HUES6 (cell line): Measurements from ENCODE around the gene FOXA1.

Experiments
- H3K27ac ChIP-seq: 2 replicates; pipeline ENCODE4 v1.7.0; 2013; ENCODE audit warnings: low read depth, mild to moderate bottlenecking, low read length, inconsistent platforms
- H3K27me3 ChIP-seq: 2 replicates; pipeline ENCODE4 v1.6.1; 2013; ENCODE audit warnings: low read length; ENCODE audit not compliant: control insufficient read depth, insufficient read depth
- H3K36me3 ChIP-seq: 2 replicates; pipeline ENCODE4 v1.6.1; 2013; ENCODE audit warnings: low read length; ENCODE audit not compliant: control insufficient read depth, insufficient read depth
- H3K4me1 ChIP-seq: 2 replicates; pipeline ENCODE4 v1.6.1; 2013; ENCODE audit warnings: low read length; ENCODE audit not compliant: control insufficient read depth, insufficient read depth
- H3K4me3 ChIP-seq: 2 replicates; pipeline ENCODE4 v1.5.1; 2013; ENCODE audit warnings: low read depth, low read length
- H3K9ac ChIP-seq: one replicate; pipeline ENCODE4 v1.6.1; 2013; ENCODE audit warnings: mild to moderate bottlenecking, low read length
- H3K9me3 ChIP-seq: 2 replicates; pipeline ENCODE4 v1.6.1; 2013; ENCODE audit warnings: low read depth, low read length; ENCODE audit not compliant: control insufficient read depth, insufficient read depth

Gene FOXA1

GRCh38 chr14:37620856-37621255, 25.8 kb upstream of the FOXA1 start:
- no peak overlapping the region for H3K27ac ChIP-seq
- H3K27me3 ChIP-seq, result peaks cover 55% of the 10 kb centered on the region

GRCh38 chr14:37618498-37619028, 23.5 kb upstream of the FOXA1 start:
- Histone ChIP-seq H3K4me1 (no peaks in the 10 kb centered on the region), H3K9ac (no peak overlapping the region), H3K4me3 (no peak overlapping the region), H3K36me3 (no peaks in the 10 kb centered on the region), H3K27ac (no peak overlapping the region), H3K9me3 (peaks cover 15% of the 10 kb centered on the region; the same call in 1 of the 2 replicates), H3K27me3 (peaks cover 35% of the 10 kb centered on the region)

More at GRCh38 chr14:37620856-37621255, 25.8 kb upstream of the FOXA1 start:
- Histone ChIP-seq H3K4me1 (no peaks in the 10 kb centered on the region), H3K4me3 (no peak overlapping the region), H3K9me3 (peaks cover 6% of the 10 kb centered on the region; the same call in 1 of the 2 replicates), H3K9ac (no peak overlapping the region), H3K36me3 (no peaks in the 10 kb centered on the region)

- H3K4me1 ChIP-seq, result no peaks in the 10 kb centered on the region
- H3K27me3 ChIP-seq, result peaks cover 29% of the 10 kb centered on the region
- H3K36me3 ChIP-seq, result no peaks in the 10 kb centered on the region
- no peak overlapping the region for H3K4me3 ChIP-seq
- no peak overlapping the region for H3K9ac ChIP-seq
- H3K27ac ChIP-seq, result no peak overlapping the region
- peaks cover 15% of the 10 kb centered on the region; the same call in 1 of the 2 replicates for H3K9me3 ChIP-seq
Observed at GRCh38 chr14:37617864-37618365, 22.9 kb upstream of the FOXA1 start.

- H3K4me3 ChIP-seq, result no peak overlapping the region
- H3K27me3 ChIP-seq, result peaks cover 25% of the 10 kb centered on the region
- H3K27ac ChIP-seq, result no peak overlapping the region
- H3K9ac ChIP-seq, result no peak overlapping the region
- H3K4me1 ChIP-seq, result no peaks in the 10 kb centered on the region
- no peaks in the 10 kb centered on the region for H3K36me3 ChIP-seq
- peaks cover 15% of the 10 kb centered on the region; the same call in 1 of the 2 replicates for H3K9me3 ChIP-seq
Observed at GRCh38 chr14:37616853-37617252, 21.8 kb upstream of the FOXA1 start.

- H3K4me1 ChIP-seq, result no peaks in the 10 kb centered on the region
- H3K27ac ChIP-seq, result no peak overlapping the region
- no peak overlapping the region for H3K4me3 ChIP-seq
- no peak overlapping the region for H3K9ac ChIP-seq
- no peaks in the 10 kb centered on the region for H3K36me3 ChIP-seq
- peaks cover 15% of the 10 kb centered on the region; the same call in 1 of the 2 replicates for H3K9me3 ChIP-seq
- H3K27me3 ChIP-seq, result peaks cover 25% of the 10 kb centered on the region
Observed at GRCh38 chr14:37615582-37616289, 20.7 kb upstream of the FOXA1 start.

GRCh38 chr14:37610945-37611523, 16.0 kb upstream of the FOXA1 start:
- no peak overlapping the region for H3K27ac ChIP-seq
- H3K36me3 ChIP-seq, result no peaks in the 10 kb centered on the region
- H3K9me3 ChIP-seq, result peaks cover 10% of the 10 kb centered on the region; the same call in 1 of the 2 replicates
- H3K4me3 ChIP-seq, result peak overlapping the region; percentile 44; the same call in 1 of the 2 replicates
- no peaks in the 10 kb centered on the region for H3K4me1 ChIP-seq
- H3K9ac ChIP-seq, result no peak overlapping the region
- H3K27me3 ChIP-seq, result peaks cover 65% of the 10 kb centered on the region

GRCh38 chr14:37608649-37609048, 13.6 kb upstream of the FOXA1 start:
- no peak overlapping the region for H3K4me3 ChIP-seq
- no peaks in the 10 kb centered on the region for H3K36me3 ChIP-seq
- no peaks in the 10 kb centered on the region for H3K4me1 ChIP-seq
- no peaks in the 10 kb centered on the region for H3K9me3 ChIP-seq
- H3K27me3 ChIP-seq, result peaks cover 89% of the 10 kb centered on the region
- H3K27ac ChIP-seq, result no peak overlapping the region
- no peak overlapping the region for H3K9ac ChIP-seq

- H3K36me3 ChIP-seq, result no peaks in the 10 kb centered on the region
- no peaks in the 10 kb centered on the region for H3K4me1 ChIP-seq
- H3K9me3 ChIP-seq, result no peaks in the 10 kb centered on the region
- H3K9ac ChIP-seq, result no peak overlapping the region
- peaks cover 100% of the 10 kb centered on the region for H3K27me3 ChIP-seq
- no peak overlapping the region for H3K4me3 ChIP-seq
- H3K27ac ChIP-seq, result no peak overlapping the region
Observed at GRCh38 chr14:37606678-37607077, 11.6 kb upstream of the FOXA1 start.

GRCh38 chr14:37603688-37604251, 8.7 kb upstream of the FOXA1 start:
- Histone ChIP-seq H3K9me3 (no peaks in the 10 kb centered on the region), H3K4me1 (peaks cover 7% of the 10 kb centered on the region), H3K36me3 (no peaks in the 10 kb centered on the region), H3K4me3 (no peak overlapping the region), H3K27me3 (peaks cover 100% of the 10 kb centered on the region), H3K9ac (no peak overlapping the region), H3K27ac (no peak overlapping the region)

GRCh38 chr14:37602605-37603453, 7.8 kb upstream of the FOXA1 start:
- H3K36me3 ChIP-seq, result no peaks in the 10 kb centered on the region
- H3K4me1 ChIP-seq, result peaks cover 14% of the 10 kb centered on the region
- H3K27me3 ChIP-seq, result peaks cover 100% of the 10 kb centered on the region
- no peak overlapping the region for H3K27ac ChIP-seq
- H3K9ac ChIP-seq, result no peak overlapping the region
- no peak overlapping the region for H3K4me3 ChIP-seq
- no peaks in the 10 kb centered on the region for H3K9me3 ChIP-seq
